HUDEP-2 (cell line): ENCODE data around the gene TENM3.
"Not testable (repeated sequence)": the region's sequence is repeated elsewhere in the genome, so short reads cannot be mapped to it uniquely, and the experiment has no call there.

Experiments used
- DNase-seq, 76 experiments: peaks; one replicate each; lab custom pipeline; 2025; ENCODE audit not compliant: unreplicated experiment in 76 of 76; lab: John Stamatoyannopoulos, UW

Gene TENM3

GRCh38 chr4:182799515-182800215 lies 556.5 kb downstream of the TENM3 start:
- DNase-seq, result no peak

GRCh38 chr4:182800216-182800515 lies 557.0 kb downstream of the TENM3 start:
- DNase-seq, result no peak

GRCh38 chr4:182801636-182802035 lies 558.4 kb downstream of the TENM3 start:
- DNase-seq, result no peak

- no peak for DNase-seq
These were observed 559.4 kb downstream of the TENM3 start for GRCh38 chr4:182802621-182803020.

GRCh38 chr4:182803235-182803634 lies 560.0 kb downstream of the TENM3 start:
- no peak for DNase-seq

- DNase-seq, result no peak
These were observed 560.9 kb downstream of the TENM3 start for GRCh38 chr4:182804131-182804530.

- DNase-seq, result no peak
These were observed 562.1 kb downstream of the TENM3 start for GRCh38 chr4:182805321-182805720.

GRCh38 chr4:182805750-182806149 lies 562.5 kb downstream of the TENM3 start:
- DNase-seq, result no peak

- DNase-seq, result peak in 61 of 76 experiments; percentile 3 to 68 (median 34)
These were observed 563.4 kb downstream of the TENM3 start for GRCh38 chr4:182806259-182807252.

- DNase-seq, result no peak
These were observed 564.1 kb downstream of the TENM3 start for GRCh38 chr4:182807346-182807745.

- no peak for DNase-seq
These were observed 564.8 kb downstream of the TENM3 start for GRCh38 chr4:182807767-182808548.

GRCh38 chr4:182808673-182809416 lies 565.6 kb downstream of the TENM3 start:
- DNase-seq, result no peak

GRCh38 chr4:182809417-182810102 lies 566.4 kb downstream of the TENM3 start:
- peak in 8 of 76 experiments; percentile 1 to 10 (median 2) for DNase-seq

- DNase-seq, result no peak
These were observed 567.0 kb downstream of the TENM3 start for GRCh38 chr4:182810103-182810615.

- DNase-seq, result no peak
These were observed 569.7 kb downstream of the TENM3 start for GRCh38 chr4:182812916-182813315.

- not testable (repeated sequence) for DNase-seq
These were observed 570.9 kb downstream of the TENM3 start for GRCh38 chr4:182814065-182814464.

GRCh38 chr4:182818926-182819730 lies 575.9 kb downstream of the TENM3 start:
- no peak for DNase-seq

- DNase-seq, result no peak
These were observed 576.5 kb downstream of the TENM3 start for GRCh38 chr4:182819751-182820150.

- DNase-seq, result no peak
These were observed 579.4 kb downstream of the TENM3 start for GRCh38 chr4:182822554-182822953.
